Liver (tissue), 9 donors: Measurements from ENCODE around the gene CST9. TPM values are rescaled to one million over a fixed set of nuclear protein-coding genes. Genes with fewer than 3 reads are reported as not detected.

Experiments used
- DNase-seq: peaks from one replicate; pipeline ENCODE4 v3.0.0-alpha.2; 2017; ENCODE audit warnings: low spot score
- H3K27ac ChIP-seq, 2 donors: one replicate each; pipeline ENCODE4 v1.7.0; 2013; ENCODE audit warnings: inconsistent platforms in 2 of 2, low read length in 2 of 2, control low read depth in 1 of 2, low read depth in 1 of 2, mild to moderate bottlenecking in 1 of 2
- H3K27me3 ChIP-seq, 4 donors: one replicate each; pipeline versions ENCODE4 v1.6.1 to v1.7.0; 2013; ENCODE audit warnings: low read length in 3 of 4, inconsistent platforms in 1 of 4, mild to moderate bottlenecking in 1 of 4, moderate library complexity in 1 of 4; ENCODE audit not compliant: control insufficient read depth in 4 of 4, insufficient read depth in 4 of 4
- H3K36me3 ChIP-seq, 4 donors: one replicate each; pipeline versions ENCODE4 v1.6.1 to v1.7.0; 2013; ENCODE audit warnings: low read length in 3 of 4, mild to moderate bottlenecking in 3 of 4, low read depth in 1 of 4, moderate library complexity in 1 of 4; ENCODE audit not compliant: control insufficient read depth in 4 of 4, insufficient read depth in 3 of 4
- H3K4me1 ChIP-seq, 4 donors: one replicate each; pipeline versions ENCODE4 v1.6.1 to v1.7.0; 2013; ENCODE audit warnings: low read length in 3 of 4, mild to moderate bottlenecking in 3 of 4, moderate library complexity in 1 of 4; ENCODE audit not compliant: control insufficient read depth in 4 of 4, insufficient read depth in 4 of 4
- H3K4me3 ChIP-seq, 3 donors: one replicate each; pipeline versions ENCODE4 v1.6.1 to v1.7.0; 2013; ENCODE audit warnings: low read length in 3 of 3, control low read depth in 1 of 3, low read depth in 1 of 3, mild to moderate bottlenecking in 1 of 3
- H3K9ac ChIP-seq, 2 donors: one replicate each; pipeline ENCODE4 v1.7.0; 2013; ENCODE audit warnings: low read length in 2 of 2, mild to moderate bottlenecking in 2 of 2, moderate library complexity in 2 of 2, control low read depth in 1 of 2, low read depth in 1 of 2
- H3K9me3 ChIP-seq, 4 donors: one replicate each; pipeline versions ENCODE4 v1.6.1 to v1.7.0; 2013; ENCODE audit warnings: low read length in 3 of 4; ENCODE audit not compliant: control insufficient read depth in 4 of 4
- ATF3 ChIP-seq: IDR thresholded peaks from 2 replicates; pipeline ENCODE4 v1.6.1; 2016; ENCODE audit warnings: antibody characterized with exemption
- EGR1 ChIP-seq, 2 donors: IDR thresholded peaks; 2 replicates each; pipeline ENCODE4 v1.6.1; 2016 to 2018; ENCODE audit warnings: antibody characterized with exemption in 2 of 2, low read depth in 2 of 2
- FOXA1 ChIP-seq: IDR thresholded peaks from 2 replicates; pipeline ENCODE4 v1.6.1; 2016; ENCODE audit warnings: antibody characterized with exemption
- FOXA2 ChIP-seq: IDR thresholded peaks from 2 replicates; pipeline ENCODE4 v1.6.1; 2016; ENCODE audit warnings: antibody characterized with exemption
- GABPA ChIP-seq, 2 donors: IDR thresholded peaks in 1 of 2; conservative IDR thresholded peaks in 1 of 2; 2 replicates each; pipeline ENCODE4 v1.6.1; 2016; ENCODE audit warnings: antibody characterized with exemption in 2 of 2, mild to moderate bottlenecking in 1 of 2, moderate library complexity in 1 of 2
- HNF4A ChIP-seq, 2 donors: conservative IDR thresholded peaks; 2 replicates each; pipeline ENCODE4 v1.6.1; 2016; ENCODE audit warnings: antibody characterized with exemption in 2 of 2, mild to moderate bottlenecking in 2 of 2
- HNF4G ChIP-seq: IDR thresholded peaks from 2 replicates; pipeline ENCODE4 v1.6.1; 2016; ENCODE audit warnings: antibody characterized with exemption
- JUND ChIP-seq, 2 donors: IDR thresholded peaks; 2 replicates each; pipeline ENCODE4 v1.6.1; 2016; ENCODE audit warnings: antibody characterized with exemption in 2 of 2
- NR2F2 ChIP-seq: IDR thresholded peaks from 2 replicates; pipeline ENCODE4 v1.6.1; 2016; ENCODE audit warnings: antibody characterized with exemption
- RAD21 ChIP-seq, 2 donors: IDR thresholded peaks; 2 replicates each; pipeline ENCODE4 v1.6.1; 2016; ENCODE audit warnings: antibody characterized with exemption in 2 of 2, mild to moderate bottlenecking in 2 of 2
- RXRA ChIP-seq, 2 donors: IDR thresholded peaks; 2 replicates each; pipeline ENCODE4 v1.6.1; 2017 to 2018; ENCODE audit warnings: antibody characterized with exemption in 2 of 2, mild to moderate bottlenecking in 1 of 2
- SP1 ChIP-seq: IDR thresholded peaks from 2 replicates; pipeline ENCODE4 v1.6.1; 2018; ENCODE audit warnings: antibody characterized with exemption, mild to moderate bottlenecking
- TAF1 ChIP-seq: conservative IDR thresholded peaks from 2 replicates; pipeline ENCODE4 v1.6.1; 2016; ENCODE audit warnings: antibody characterized with exemption, mild to moderate bottlenecking
- YY1 ChIP-seq: IDR thresholded peaks from 2 replicates; pipeline ENCODE4 v1.6.1; 2016; ENCODE audit warnings: antibody characterized with exemption, mild to moderate bottlenecking
- ZBTB33 ChIP-seq: IDR thresholded peaks from 2 replicates; pipeline ENCODE4 v1.6.1; 2016; ENCODE audit warnings: antibody characterized with exemption
- WGBS: extraction: QIAGEN DNeasy Blood & Tissue Kit; methylation state at CpG from one replicate; pipeline ENCODE4 v1.1.7; 2013; 5-methylcytosine and 5-hydroxymethylcytosine counted together
- polyA plus RNA-seq, 2 donors: library from polyadenylated mRNA; stranded (reverse) in 1 of 2; unstranded in 1 of 2; fragments of 200-250 nt in 1 of 2; fragments of >200 nt in 1 of 2; fragmentation: Nextera tagmentation in 1 of 2; extraction: Ambion mirVana in 1 of 2; gene quantifications; one replicate each; pipeline versions ENCODE4 v1.2.1 to v1.2.3, GENCODE V29; 2013 to 2015
- total RNA-seq, 2 donors: library from RNA; depleted of rRNA; stranded (reverse); fragments of >200 nt; gene quantifications; one replicate each; pipeline ENCODE4 v1.2.3, GENCODE V29; 2014
- TF ChIP-seq, protein P1 (sequence below): fragments of 150-350 bp; IDR thresholded peaks from 2 replicates; pipeline ENCODE4 v1.5.1; 2017; ENCODE audit warnings: improper control_type of control experiment, low read depth, low read length; ENCODE audit not compliant: missing input control
- donor health status: healthy.
- donor health status: healthy.
- donor health status: healthy.
- donor health status: healthy.
- donor health status: healthy.

Gene CST9
- total and polyA plus RNA-seq, 4 donors, result not detected

DNA sequence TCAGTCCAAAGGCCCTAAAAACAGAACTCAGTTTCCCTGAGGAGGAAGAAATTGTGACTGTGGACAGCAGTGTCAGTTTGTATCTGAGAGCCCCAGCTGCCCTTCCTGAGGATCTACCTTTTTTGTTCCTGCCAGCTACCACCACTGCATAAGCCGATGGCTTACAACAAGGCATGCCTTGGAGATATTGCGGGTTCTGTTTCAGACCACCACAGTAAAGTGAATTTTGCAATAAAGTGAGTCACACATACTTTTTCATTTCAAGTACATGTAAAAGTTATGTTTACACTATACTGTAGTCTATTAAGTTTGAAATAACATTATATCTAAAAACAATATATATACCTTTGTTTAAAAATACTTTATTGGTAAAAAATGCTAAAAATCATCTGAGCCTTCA, 41.6 kb upstream of the CST9 start:
- no peak for TF ChIP-seq YY1
- TF ChIP-seq FOXA2, result no peak
- no peak for TF ChIP-seq FOXA1
- TF ChIP-seq RXRA (IDR thresholded peaks at IDR 0.05), result no peak
- Histone ChIP-seq H3K27ac (no peak overlapping the region), H3K4me1 (peaks cover 0 to 2% (median 0%) of the 10 kb centered on the region in 4 donors), H3K9ac (no peak overlapping the region), H3K9me3 (no peaks in the 10 kb centered on the region), H3K4me3 (no peak overlapping the region), H3K36me3 (peaks cover 0 to 1% (median 0%) of the 10 kb centered on the region in 4 donors), H3K27me3 (no peaks in the 10 kb centered on the region)
- WGBS, result 92% methylated on average over 2 of the region's 2 CpGs
- DNase-seq, result no peak

GRCh38 chr20:23646106-23646873, 40.6 kb upstream of the CST9 start:
- H3K27ac ChIP-seq, result no peak overlapping the region
- no peak overlapping the region for H3K9ac ChIP-seq
- H3K4me3 ChIP-seq, result no peak overlapping the region
- peaks cover 0 to 1% (median 0%) of the 10 kb centered on the region in 4 donors for H3K36me3 ChIP-seq
- H3K4me1 ChIP-seq, result peaks cover 0 to 2% (median 0%) of the 10 kb centered on the region in 4 donors
- DNase-seq, result no peak
- H3K9me3 ChIP-seq, result no peaks in the 10 kb centered on the region
- H3K27me3 ChIP-seq, result no peaks in the 10 kb centered on the region
- TF ChIP-seq HNF4A (conservative IDR thresholded peaks at IDR 0.05), result no peak
- no peak for TF ChIP-seq ZBTB33
- no peak for TF ChIP-seq NR2F2
- TF ChIP-seq EGR1 (IDR thresholded peaks at IDR 0.05; ENCODE audit: low read depth in 2 of 2), result no peak
- no peak for TF ChIP-seq HNF4G
- TF ChIP-seq RXRA (IDR thresholded peaks at IDR 0.05), result no peak
- no peak for TF ChIP-seq TAF1
- no peak for TF ChIP-seq SP1
- TF ChIP-seq FOXA1, result no peak
- TF ChIP-seq, protein P1, sequence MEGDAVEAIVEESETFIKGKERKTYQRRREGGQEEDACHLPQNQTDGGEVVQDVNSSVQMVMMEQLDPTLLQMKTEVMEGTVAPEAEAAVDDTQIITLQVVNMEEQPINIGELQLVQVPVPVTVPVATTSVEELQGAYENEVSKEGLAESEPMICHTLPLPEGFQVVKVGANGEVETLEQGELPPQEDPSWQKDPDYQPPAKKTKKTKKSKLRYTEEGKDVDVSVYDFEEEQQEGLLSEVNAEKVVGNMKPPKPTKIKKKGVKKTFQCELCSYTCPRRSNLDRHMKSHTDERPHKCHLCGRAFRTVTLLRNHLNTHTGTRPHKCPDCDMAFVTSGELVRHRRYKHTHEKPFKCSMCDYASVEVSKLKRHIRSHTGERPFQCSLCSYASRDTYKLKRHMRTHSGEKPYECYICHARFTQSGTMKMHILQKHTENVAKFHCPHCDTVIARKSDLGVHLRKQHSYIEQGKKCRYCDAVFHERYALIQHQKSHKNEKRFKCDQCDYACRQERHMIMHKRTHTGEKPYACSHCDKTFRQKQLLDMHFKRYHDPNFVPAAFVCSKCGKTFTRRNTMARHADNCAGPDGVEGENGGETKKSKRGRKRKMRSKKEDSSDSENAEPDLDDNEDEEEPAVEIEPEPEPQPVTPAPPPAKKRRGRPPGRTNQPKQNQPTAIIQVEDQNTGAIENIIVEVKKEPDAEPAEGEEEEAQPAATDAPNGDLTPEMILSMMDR, result no peak
- TF ChIP-seq JUND (IDR thresholded peaks at IDR 0.05), result no peak
- no peak for TF ChIP-seq RAD21 (IDR thresholded peaks at IDR 0.05)
- TF ChIP-seq GABPA (IDR thresholded peaks at IDR 0.05 in 1 of 2, conservative IDR thresholded peaks at IDR 0.05 in 1 of 2), result no peak
- 66% methylated on average over 4 of the region's 4 CpGs for WGBS

GRCh38 chr20:23645575-23645974, 39.9 kb upstream of the CST9 start:
- H3K4me3 ChIP-seq, result no peak overlapping the region
- H3K36me3 ChIP-seq, result peaks cover 0 to 1% (median 0%) of the 10 kb centered on the region in 4 donors
- WGBS, result 88% methylated on average over 1 of the region's 1 CpG
- H3K9ac ChIP-seq, result no peak overlapping the region
- H3K4me1 ChIP-seq, result peaks cover 0 to 4% (median 1%) of the 10 kb centered on the region in 4 donors
- H3K9me3 ChIP-seq, result no peaks in the 10 kb centered on the region
- no peak for DNase-seq
- H3K27me3 ChIP-seq, result no peaks in the 10 kb centered on the region
- H3K27ac ChIP-seq, result no peak overlapping the region
- TF ChIP-seq, protein P1, result no peak
- no peak for TF ChIP-seq GABPA (IDR thresholded peaks at IDR 0.05 in 1 of 2, conservative IDR thresholded peaks at IDR 0.05 in 1 of 2)
- no peak for TF ChIP-seq ATF3
- TF ChIP-seq HNF4G, result no peak
- no peak for TF ChIP-seq RAD21 (IDR thresholded peaks at IDR 0.05)
- TF ChIP-seq YY1, result no peak
- TF ChIP-seq RXRA (IDR thresholded peaks at IDR 0.05), result no peak
- no peak for TF ChIP-seq ZBTB33
- no peak for TF ChIP-seq NR2F2
- no peak for TF ChIP-seq HNF4A (conservative IDR thresholded peaks at IDR 0.05)
